Hepatocyte (in vitro differentiated cells): Measurements from ENCODE around the gene TMC1.
"Not testable (repeated sequence)": the region's sequence is repeated elsewhere in the genome, so short reads cannot be mapped to it uniquely, and the experiment has no call there.

Experiments
- CTCF ChIP-seq: fragments of 200-600 bp; sonication (generic); IDR thresholded peaks from 2 replicates; pipeline ENCODE4 v1.5.1; 2016; ENCODE audit warnings: antibody characterized with exemption, mild to moderate bottlenecking; ENCODE audit not compliant: poor library complexity
- EZH2 ChIP-seq: fragments of 200-600 bp; sonication (generic); IDR thresholded peaks from 2 replicates; pipeline ENCODE4 v1.6.1; 2016; ENCODE audit warnings: antibody characterized with exemption, mild to moderate bottlenecking, borderline replicate concordance
- EZH2phosphoT487 ChIP-seq: fragments of 200-600 bp; sonication (generic); IDR thresholded peaks from one replicate; pipeline ENCODE4 v1.6.1; 2018; ENCODE audit warnings: antibody characterized with exemption, mild to moderate bottlenecking, low read depth, moderate library complexity; ENCODE audit not compliant: unreplicated experiment, severe bottlenecking

DNA sequence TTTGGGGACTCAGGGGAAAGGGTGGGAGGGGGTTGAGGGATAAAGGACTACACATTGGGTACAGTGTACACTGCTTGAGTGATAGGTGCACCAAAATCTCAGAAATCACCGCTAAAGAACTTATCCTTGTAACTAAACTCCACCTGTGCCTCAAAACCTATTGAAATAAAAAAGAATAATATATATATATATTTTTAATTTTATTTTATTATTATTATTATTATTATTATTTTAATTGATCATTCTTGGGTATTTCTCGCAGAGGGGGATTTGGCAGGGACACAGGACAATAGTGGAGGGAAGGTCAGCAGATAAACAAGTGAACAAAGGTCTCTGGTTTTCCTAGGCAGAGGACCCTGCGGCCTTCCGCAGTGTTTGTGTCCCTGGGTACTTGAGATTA, 328.8 kb downstream of the TMC1 start:
- not testable (repeated sequence) for TF ChIP-seq CTCF, EZH2, EZH2phosphoT487
